Esophagus squamous epithelium (tissue), 4 donors: ENCODE data around the gene CCNB3.

Experiments used
- CTCF ChIP-seq, 6 experiments: fragments of 450-650 bp in 4 of 6; fragments of 200-600 bp in 2 of 6; sonication (generic) in 2 of 6; IDR thresholded peaks; one replicate each; pipeline ENCODE4 v1.5.1; 2016 to 2019; ENCODE audit warnings: antibody characterized with exemption in 6 of 6, mild to moderate bottlenecking in 4 of 6, moderate library complexity in 4 of 6
- POLR2A ChIP-seq, 4 donors: fragments of 450-650 bp; IDR thresholded peaks; one replicate each; pipeline ENCODE4 v1.6.1; 2017; ENCODE audit warnings: antibody characterized with exemption in 4 of 4, mild to moderate bottlenecking in 4 of 4, moderate library complexity in 3 of 4

GRCh38 chrX:50169717-50170116, 34.8 kb upstream of the CCNB3 start:
- TF ChIP-seq CTCF (IDR thresholded peaks at IDR 0.05) = no peak
- no peak for TF ChIP-seq POLR2A (IDR thresholded peaks at IDR 0.05)
